Lower lobe of right lung (tissue), 2 donors: ENCODE data around the gene NLGN2. TPM values are rescaled to one million over a fixed set of nuclear protein-coding genes. Genes with fewer than 3 reads are reported as not detected.

ENCODE experiments used
- ATAC-seq, 2 donors: fragments of 200-7000 bp; cut with Tn5 transposase; one replicate each; pipeline ENCODE4 v1.9.1; 2020 to 2022; ENCODE audit warnings: mild to moderate bottlenecking in 2 of 2, moderate library complexity in 2 of 2
- DNase-seq: peaks from one replicate; pipeline ENCODE4 v3.0.0-alpha.2; 2020
- H3K27ac ChIP-seq: fragments of 200-600 bp; one replicate; pipeline ENCODE4 v1.8.0; 2022
- H3K27me3 ChIP-seq: fragments of 200-600 bp; one replicate; pipeline ENCODE4 v1.8.0; 2022; ENCODE audit warnings: low read depth
- H3K36me3 ChIP-seq: fragments of 200-600 bp; one replicate; pipeline ENCODE4 v1.8.0; 2022; ENCODE audit warnings: mild to moderate bottlenecking
- H3K4me1 ChIP-seq: fragments of 200-600 bp; one replicate; pipeline ENCODE4 v1.8.0; 2022
- H3K4me3 ChIP-seq: fragments of 200-600 bp; one replicate; pipeline ENCODE4 v1.8.0; 2022; ENCODE audit warnings: mild to moderate bottlenecking
- H3K9me3 ChIP-seq: fragments of 200-600 bp; one replicate; pipeline ENCODE4 v1.8.0; 2022
- intact Hi-C: fragments of 100-400 bp; cut with DNase I; formaldehyde crosslinking; loops from one replicate; pipeline ENCODE4 v1.11.0; 2022
- total RNA-seq: library from RNA; stranded (reverse); fragmentation: NEBNext Ultra II Directional; extraction: Animal tissue kit (Norgen Biotek cat#: 25700); gene quantifications from one replicate; pipeline ENCODE4 v1.2.1, GENCODE V29; 2021
- TF ChIP-seq, protein P1 (sequence below): fragments of 200-600 bp; IDR thresholded peaks from one replicate; pipeline ENCODE4 v1.8.0; 2022; ENCODE audit warnings: antibody characterized with exemption, mild to moderate bottlenecking
- donor health status: DM: no; HTN: yes; CAD: no; lungs with severe emphysema.

The NLGN2 gene
- total RNA-seq, 1 donor from 2014 or later = 9.5 TPM

GRCh38 chr17:7403977-7404736, 3.5 kb upstream of the NLGN2 start, which contains the start of gene TMEM256:
Gene TMEM256 (minus strand): TSS chr17:7404097. CDS start chr17:7404084, 13 bp downstream.
- Histone ChIP-seq H3K9me3 (no peaks in the 10 kb centered on the region), H3K27me3 (no peaks in the 10 kb centered on the region), H3K4me3 (peak within 1 kb of the TSS; percentile 77), H3K4me1 (peaks cover 20% of the 10 kb centered on the region), H3K36me3 (no peaks in the 10 kb centered on the region), H3K27ac (peak within 1 kb of the TSS; percentile 85)
- intact Hi-C loops = no loop called here
- TF ChIP-seq, protein P1, sequence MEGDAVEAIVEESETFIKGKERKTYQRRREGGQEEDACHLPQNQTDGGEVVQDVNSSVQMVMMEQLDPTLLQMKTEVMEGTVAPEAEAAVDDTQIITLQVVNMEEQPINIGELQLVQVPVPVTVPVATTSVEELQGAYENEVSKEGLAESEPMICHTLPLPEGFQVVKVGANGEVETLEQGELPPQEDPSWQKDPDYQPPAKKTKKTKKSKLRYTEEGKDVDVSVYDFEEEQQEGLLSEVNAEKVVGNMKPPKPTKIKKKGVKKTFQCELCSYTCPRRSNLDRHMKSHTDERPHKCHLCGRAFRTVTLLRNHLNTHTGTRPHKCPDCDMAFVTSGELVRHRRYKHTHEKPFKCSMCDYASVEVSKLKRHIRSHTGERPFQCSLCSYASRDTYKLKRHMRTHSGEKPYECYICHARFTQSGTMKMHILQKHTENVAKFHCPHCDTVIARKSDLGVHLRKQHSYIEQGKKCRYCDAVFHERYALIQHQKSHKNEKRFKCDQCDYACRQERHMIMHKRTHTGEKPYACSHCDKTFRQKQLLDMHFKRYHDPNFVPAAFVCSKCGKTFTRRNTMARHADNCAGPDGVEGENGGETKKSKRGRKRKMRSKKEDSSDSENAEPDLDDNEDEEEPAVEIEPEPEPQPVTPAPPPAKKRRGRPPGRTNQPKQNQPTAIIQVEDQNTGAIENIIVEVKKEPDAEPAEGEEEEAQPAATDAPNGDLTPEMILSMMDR = no peak
- ATAC-seq (peak; percentile 96), DNase-seq (peak; percentile 98)

- TF ChIP-seq, protein P1 = peak; percentile 6
- ATAC-seq = peak; percentile 52 to 61
- peak; percentile 72 for DNase-seq
- Histone ChIP-seq H3K27ac (peak overlapping the region; percentile 69), H3K27me3 (no peaks in the 10 kb centered on the region), H3K9me3 (no peaks in the 10 kb centered on the region), H3K4me3 (peak overlapping the region; percentile 77), H3K36me3 (no peaks in the 10 kb centered on the region), H3K4me1 (peaks cover 20% of the 10 kb centered on the region)
- intact Hi-C loops = no loop called here
Measured at GRCh38 chr17:7404737-7405349, 2.8 kb upstream of the NLGN2 start.

- Histone ChIP-seq H3K4me1 (peaks cover 20% of the 10 kb centered on the region), H3K4me3 (peak overlapping the region; percentile 77), H3K36me3 (no peaks in the 10 kb centered on the region), H3K9me3 (no peaks in the 10 kb centered on the region), H3K27ac (peak overlapping the region; percentile 69), H3K27me3 (no peaks in the 10 kb centered on the region)
- TF ChIP-seq, protein P1 = no peak
- no peak for DNase-seq
- intact Hi-C loops = no loop called here
- ATAC-seq = no peak
Measured at GRCh38 chr17:7405350-7406234, 2.1 kb upstream of the NLGN2 start.

- Histone ChIP-seq H3K36me3 (no peaks in the 10 kb centered on the region), H3K4me3 (no peak overlapping the region), H3K4me1 (peaks cover 20% of the 10 kb centered on the region), H3K27me3 (no peaks in the 10 kb centered on the region), H3K9me3 (no peaks in the 10 kb centered on the region), H3K27ac (no peak overlapping the region)
- intact Hi-C loops = no loop called here
- DNase-seq (no peak), ATAC-seq (no peak)
- TF ChIP-seq, protein P1 = no peak
Measured at GRCh38 chr17:7406235-7406825, 1.3 kb upstream of the NLGN2 start.

GRCh38 chr17:7407082-7407481, 563 bp upstream of the NLGN2 start:
- no peak for DNase-seq
- TF ChIP-seq, protein P1 = no peak
- intact Hi-C loops = no loop called here
- ATAC-seq = no peak
- H3K4me1 ChIP-seq = peaks cover 19% of the 10 kb centered on the region
- H3K4me3 ChIP-seq = no peak overlapping the region
- H3K27ac ChIP-seq = no peak overlapping the region
- H3K9me3 ChIP-seq = no peaks in the 10 kb centered on the region
- H3K36me3 ChIP-seq = no peaks in the 10 kb centered on the region
- H3K27me3 ChIP-seq = no peaks in the 10 kb centered on the region
